WTC11 (cell line): ENCODE results near the gene HIBADH. TPM values are rescaled to one million over a fixed set of nuclear protein-coding genes. Genes with fewer than 3 reads are reported as not detected.
A peak's percentile ranks its signal among the peaks of the same experiment; 100 is the strongest.

Experiments used
- ATAC-seq: fragments of 200-7000 bp; cut with Tn5 transposase; 2 replicates; pipeline ENCODE4 v1.10.0; 2021; ENCODE audit warnings: mild to moderate bottlenecking, moderate library complexity
- CTCF ChIA-PET: fragments of 300-600 bp; sonication (Branson Sonifier 250); formaldehyde crosslinking; loops from one replicate; lab custom pipeline; 2021; ENCODE audit warnings: antibody characterized with exemption; lab: Charles Lee
- POLR2A ChIA-PET: fragments of 350-600 bp; sonication (Branson Sonifier 250); formaldehyde crosslinking; loops from one replicate; lab custom pipeline; 2021; ENCODE audit warnings: antibody characterized with exemption; lab: Charles Lee
- DNase-seq: peaks from one replicate; pipeline ENCODE4 v3.0.0; 2021; ENCODE audit warnings: low spot score
- H3K27ac Mint-ChIP-seq: 2 replicates; pipeline ENCODE4 v1.8.0; 2021; ENCODE audit warnings: mixed read lengths
- H3K27me3 Mint-ChIP-seq: 2 replicates; pipeline ENCODE4 v1.8.0; 2021; ENCODE audit warnings: low read depth, mild to moderate bottlenecking, moderate library complexity, mixed read lengths
- H3K36me3 Mint-ChIP-seq: 2 replicates; pipeline ENCODE4 v1.8.0; 2021; ENCODE audit warnings: mixed read lengths
- H3K4me1 Mint-ChIP-seq: 2 replicates; pipeline ENCODE4 v1.8.0; 2022; ENCODE audit warnings: mixed read lengths
- H3K4me3 Mint-ChIP-seq: 2 replicates; pipeline ENCODE4 v1.8.0; 2021; ENCODE audit warnings: mild to moderate bottlenecking, moderate library complexity, mixed read lengths
- H3K9me3 Mint-ChIP-seq: 2 replicates; pipeline ENCODE4 v1.8.0; 2021; ENCODE audit warnings: mixed read lengths
- ESRRA ChIP-seq: sonication (generic); formaldehyde crosslinking; IDR thresholded peaks from 2 replicates; pipeline ENCODE4 v1.8.1; 2022; ENCODE audit warnings: mild to moderate bottlenecking, missing genetic modification reagents, borderline replicate concordance
- FOXJ3 ChIP-seq: sonication (generic); formaldehyde crosslinking; IDR thresholded peaks from 2 replicates; pipeline ENCODE4 v1.9.0; 2021; ENCODE audit warnings: missing genetic modification reagents, mild to moderate bottlenecking, borderline replicate concordance
- FOXK1 ChIP-seq: sonication (generic); formaldehyde crosslinking; IDR thresholded peaks from 2 replicates; pipeline ENCODE4 v1.8.0; 2022; ENCODE audit warnings: mild to moderate bottlenecking, moderate library complexity, missing genetic modification reagents
- FOXP1 ChIP-seq: sonication (generic); formaldehyde crosslinking; IDR thresholded peaks from 2 replicates; pipeline ENCODE4 v1.8.0; 2022; ENCODE audit warnings: missing genetic modification reagents, mild to moderate bottlenecking, moderate library complexity, borderline replicate concordance
- MYBL2 ChIP-seq: sonication (generic); formaldehyde crosslinking; IDR thresholded peaks from 2 replicates; pipeline ENCODE4 v1.8.1; 2023; ENCODE audit warnings: mild to moderate bottlenecking, moderate library complexity, missing genetic modification reagents
- NFATC4 ChIP-seq: fragments of 250-450 bp; sonication (Bioruptor Pico); IDR thresholded peaks from 2 replicates; pipeline ENCODE4 v1.9.0; 2021; ENCODE audit warnings: mild to moderate bottlenecking
- NR1H2 ChIP-seq: sonication (generic); formaldehyde crosslinking; IDR thresholded peaks from 2 replicates; pipeline ENCODE4 v1.9.0; 2021; ENCODE audit warnings: mild to moderate bottlenecking, moderate library complexity, missing genetic modification reagents
- RORB ChIP-seq: fragments of 250-450 bp; sonication (Bioruptor Pico); IDR thresholded peaks from 2 replicates; pipeline ENCODE4 v1.9.0; 2021; ENCODE audit warnings: mild to moderate bottlenecking
- ZBTB21 ChIP-seq: sonication (generic); formaldehyde crosslinking; IDR thresholded peaks from 2 replicates; pipeline ENCODE4 v1.8.1; 2023; ENCODE audit warnings: mild to moderate bottlenecking, missing genetic modification reagents, borderline replicate concordance
- ZNF263 ChIP-seq: sonication (generic); formaldehyde crosslinking; IDR thresholded peaks from 2 replicates; pipeline ENCODE4 v1.8.1; 2022; ENCODE audit warnings: low read depth, mild to moderate bottlenecking, moderate library complexity, missing genetic modification reagents
- ZNF396 ChIP-seq: fragments of 250-450 bp; sonication (Bioruptor Pico); IDR thresholded peaks from 2 replicates; pipeline ENCODE4 v1.8.0; 2021; ENCODE audit warnings: mild to moderate bottlenecking, moderate library complexity, borderline replicate concordance
- ZNF416 ChIP-seq: fragments of 250-450 bp; sonication (Bioruptor Pico); IDR thresholded peaks from 2 replicates; pipeline ENCODE4 v1.9.0; 2021; ENCODE audit warnings: mild to moderate bottlenecking, inconsistent platforms
- ZNF423 ChIP-seq: fragments of 250-450 bp; sonication (Bioruptor Pico); IDR thresholded peaks from 2 replicates; pipeline ENCODE4 v2.1.2; 2022; ENCODE audit warnings: mild to moderate bottlenecking, moderate library complexity
- total RNA-seq: library from RNA; stranded (reverse); gene quantifications from 3 replicates; pipeline ENCODE4 v1.2.3, GENCODE V29; 2021
- TF ChIP-seq, protein P1 (sequence below): fragments of 250-450 bp; sonication (Bioruptor Pico); IDR thresholded peaks from 2 replicates; pipeline ENCODE4 v1.9.0; 2021; ENCODE audit warnings: mild to moderate bottlenecking
- TF ChIP-seq, protein P2 (sequence below): sonication (generic); formaldehyde crosslinking; IDR thresholded peaks from 2 replicates; pipeline ENCODE4 v1.8.1; 2023; ENCODE audit warnings: mild to moderate bottlenecking, missing genetic modification reagents, moderate library complexity
- TF ChIP-seq, protein P3 (sequence below): sonication (generic); formaldehyde crosslinking; IDR thresholded peaks from 2 replicates; pipeline ENCODE4 v1.8.0; 2023; ENCODE audit warnings: missing genetic modification reagents
- TF ChIP-seq, protein P4 (sequence below): fragments of 250-450 bp; sonication (Bioruptor Pico); IDR thresholded peaks from 2 replicates; pipeline ENCODE4 v2.1.2; 2022; ENCODE audit warnings: mild to moderate bottlenecking, moderate library complexity
- TF ChIP-seq, protein P5 (sequence below): fragments of 250-450 bp; sonication (Bioruptor Pico); IDR thresholded peaks from 2 replicates; pipeline ENCODE4 v1.9.0; 2021; ENCODE audit warnings: mild to moderate bottlenecking, borderline replicate concordance
- TF ChIP-seq, protein P6 (sequence below): sonication (generic); formaldehyde crosslinking; IDR thresholded peaks from 2 replicates; pipeline ENCODE4 v1.8.0; 2022; ENCODE audit warnings: missing genetic modification reagents
- TF ChIP-seq, protein P7 (sequence below): fragments of 250-450 bp; sonication (Bioruptor Pico); conservative IDR thresholded peaks from 2 replicates; pipeline ENCODE4 v1.9.0; 2021; ENCODE audit warnings: mild to moderate bottlenecking

Gene HIBADH
- total RNA-seq, 1 experiment from 2014 or later, result 27.9 TPM

DNA sequence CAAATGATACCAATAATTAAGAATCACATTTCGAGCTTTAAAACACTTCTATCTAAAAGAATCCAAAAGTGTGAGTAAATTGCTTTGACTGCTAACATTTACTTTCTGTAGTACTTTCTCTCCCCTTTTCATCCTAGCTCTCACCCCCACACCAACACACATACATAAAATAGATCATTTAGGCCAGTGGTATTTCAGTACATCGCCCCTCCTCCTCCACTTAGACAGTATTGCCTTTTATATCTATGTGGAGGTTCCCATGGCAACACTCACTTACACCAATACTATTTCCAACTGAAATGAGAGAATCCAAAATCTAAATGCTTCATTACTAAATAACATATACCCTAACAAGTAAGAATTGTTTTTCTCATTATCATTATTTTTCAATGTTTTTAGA lies 58.9 kb downstream of the HIBADH start:
- Mint-ChIP-seq H3K27me3 (no peaks in the 10 kb centered on the region), H3K27ac (peak overlapping the region; percentile 71), H3K4me3 (peak overlapping the region; percentile 34), H3K4me1 (peaks cover 76% of the 10 kb centered on the region), H3K9me3 (peaks cover 3% of the 10 kb centered on the region), H3K36me3 (peaks cover 3% of the 10 kb centered on the region; the same call in 1 of the 2 replicates)
- no peak for DNase-seq
- ATAC-seq, result no peak
- CTCF ChIA-PET, result interaction anchor here (1.0 to 4.3 kb wide), 3 partner anchors 17 to 490 kb away, joined by 4 to 32 read pairs (median 5); no protein-coding TSS in a partner anchor
- POLR2A ChIA-PET, result interaction anchor here (0.6 kb wide), 2 partner anchors 67 to 76 kb away, joined by 4 read pairs; no protein-coding TSS in a partner anchor
- no peak for TF ChIP-seq ESRRA (CRISPR knock-in tag)
- no peak for TF ChIP-seq ZNF416 (CRISPR knock-in tag)
- TF ChIP-seq, protein P1, sequence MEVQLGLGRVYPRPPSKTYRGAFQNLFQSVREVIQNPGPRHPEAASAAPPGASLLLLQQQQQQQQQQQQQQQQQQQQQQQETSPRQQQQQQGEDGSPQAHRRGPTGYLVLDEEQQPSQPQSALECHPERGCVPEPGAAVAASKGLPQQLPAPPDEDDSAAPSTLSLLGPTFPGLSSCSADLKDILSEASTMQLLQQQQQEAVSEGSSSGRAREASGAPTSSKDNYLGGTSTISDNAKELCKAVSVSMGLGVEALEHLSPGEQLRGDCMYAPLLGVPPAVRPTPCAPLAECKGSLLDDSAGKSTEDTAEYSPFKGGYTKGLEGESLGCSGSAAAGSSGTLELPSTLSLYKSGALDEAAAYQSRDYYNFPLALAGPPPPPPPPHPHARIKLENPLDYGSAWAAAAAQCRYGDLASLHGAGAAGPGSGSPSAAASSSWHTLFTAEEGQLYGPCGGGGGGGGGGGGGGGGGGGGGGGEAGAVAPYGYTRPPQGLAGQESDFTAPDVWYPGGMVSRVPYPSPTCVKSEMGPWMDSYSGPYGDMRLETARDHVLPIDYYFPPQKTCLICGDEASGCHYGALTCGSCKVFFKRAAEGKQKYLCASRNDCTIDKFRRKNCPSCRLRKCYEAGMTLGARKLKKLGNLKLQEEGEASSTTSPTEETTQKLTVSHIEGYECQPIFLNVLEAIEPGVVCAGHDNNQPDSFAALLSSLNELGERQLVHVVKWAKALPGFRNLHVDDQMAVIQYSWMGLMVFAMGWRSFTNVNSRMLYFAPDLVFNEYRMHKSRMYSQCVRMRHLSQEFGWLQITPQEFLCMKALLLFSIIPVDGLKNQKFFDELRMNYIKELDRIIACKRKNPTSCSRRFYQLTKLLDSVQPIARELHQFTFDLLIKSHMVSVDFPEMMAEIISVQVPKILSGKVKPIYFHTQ (CRISPR knock-in tag), result no peak
- TF ChIP-seq ZNF263 (CRISPR knock-in tag), result no peak
- TF ChIP-seq ZNF423 (CRISPR knock-in tag), result no peak
- no peak for TF ChIP-seq FOXJ3 (CRISPR knock-in tag)
- TF ChIP-seq, protein P2, sequence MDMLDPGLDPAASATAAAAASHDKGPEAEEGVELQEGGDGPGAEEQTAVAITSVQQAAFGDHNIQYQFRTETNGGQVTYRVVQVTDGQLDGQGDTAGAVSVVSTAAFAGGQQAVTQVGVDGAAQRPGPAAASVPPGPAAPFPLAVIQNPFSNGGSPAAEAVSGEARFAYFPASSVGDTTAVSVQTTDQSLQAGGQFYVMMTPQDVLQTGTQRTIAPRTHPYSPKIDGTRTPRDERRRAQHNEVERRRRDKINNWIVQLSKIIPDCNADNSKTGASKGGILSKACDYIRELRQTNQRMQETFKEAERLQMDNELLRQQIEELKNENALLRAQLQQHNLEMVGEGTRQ (CRISPR knock-in tag), result no peak
- TF ChIP-seq, protein P3, sequence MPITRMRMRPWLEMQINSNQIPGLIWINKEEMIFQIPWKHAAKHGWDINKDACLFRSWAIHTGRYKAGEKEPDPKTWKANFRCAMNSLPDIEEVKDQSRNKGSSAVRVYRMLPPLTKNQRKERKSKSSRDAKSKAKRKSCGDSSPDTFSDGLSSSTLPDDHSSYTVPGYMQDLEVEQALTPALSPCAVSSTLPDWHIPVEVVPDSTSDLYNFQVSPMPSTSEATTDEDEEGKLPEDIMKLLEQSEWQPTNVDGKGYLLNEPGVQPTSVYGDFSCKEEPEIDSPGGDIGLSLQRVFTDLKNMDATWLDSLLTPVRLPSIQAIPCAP, result no peak
- no peak for TF ChIP-seq ZNF396 (CRISPR knock-in tag)
- TF ChIP-seq, protein P4, sequence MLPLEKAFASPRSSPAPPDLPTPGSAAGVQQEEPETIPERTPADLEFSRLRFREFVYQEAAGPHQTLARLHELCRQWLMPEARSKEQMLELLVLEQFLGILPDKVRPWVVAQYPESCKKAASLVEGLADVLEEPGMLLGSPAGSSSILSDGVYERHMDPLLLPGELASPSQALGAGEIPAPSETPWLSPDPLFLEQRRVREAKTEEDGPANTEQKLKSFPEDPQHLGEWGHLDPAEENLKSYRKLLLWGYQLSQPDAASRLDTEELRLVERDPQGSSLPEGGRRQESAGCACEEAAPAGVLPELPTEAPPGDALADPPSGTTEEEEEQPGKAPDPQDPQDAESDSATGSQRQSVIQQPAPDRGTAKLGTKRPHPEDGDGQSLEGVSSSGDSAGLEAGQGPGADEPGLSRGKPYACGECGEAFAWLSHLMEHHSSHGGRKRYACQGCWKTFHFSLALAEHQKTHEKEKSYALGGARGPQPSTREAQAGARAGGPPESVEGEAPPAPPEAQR (CRISPR knock-in tag), result no peak
- TF ChIP-seq RORB, result no peak
- TF ChIP-seq NFATC4 (CRISPR knock-in tag), result no peak
- TF ChIP-seq ZBTB21, result no peak
- no peak for TF ChIP-seq FOXK1 (CRISPR knock-in tag)
- no peak for TF ChIP-seq MYBL2
- TF ChIP-seq, protein P5, sequence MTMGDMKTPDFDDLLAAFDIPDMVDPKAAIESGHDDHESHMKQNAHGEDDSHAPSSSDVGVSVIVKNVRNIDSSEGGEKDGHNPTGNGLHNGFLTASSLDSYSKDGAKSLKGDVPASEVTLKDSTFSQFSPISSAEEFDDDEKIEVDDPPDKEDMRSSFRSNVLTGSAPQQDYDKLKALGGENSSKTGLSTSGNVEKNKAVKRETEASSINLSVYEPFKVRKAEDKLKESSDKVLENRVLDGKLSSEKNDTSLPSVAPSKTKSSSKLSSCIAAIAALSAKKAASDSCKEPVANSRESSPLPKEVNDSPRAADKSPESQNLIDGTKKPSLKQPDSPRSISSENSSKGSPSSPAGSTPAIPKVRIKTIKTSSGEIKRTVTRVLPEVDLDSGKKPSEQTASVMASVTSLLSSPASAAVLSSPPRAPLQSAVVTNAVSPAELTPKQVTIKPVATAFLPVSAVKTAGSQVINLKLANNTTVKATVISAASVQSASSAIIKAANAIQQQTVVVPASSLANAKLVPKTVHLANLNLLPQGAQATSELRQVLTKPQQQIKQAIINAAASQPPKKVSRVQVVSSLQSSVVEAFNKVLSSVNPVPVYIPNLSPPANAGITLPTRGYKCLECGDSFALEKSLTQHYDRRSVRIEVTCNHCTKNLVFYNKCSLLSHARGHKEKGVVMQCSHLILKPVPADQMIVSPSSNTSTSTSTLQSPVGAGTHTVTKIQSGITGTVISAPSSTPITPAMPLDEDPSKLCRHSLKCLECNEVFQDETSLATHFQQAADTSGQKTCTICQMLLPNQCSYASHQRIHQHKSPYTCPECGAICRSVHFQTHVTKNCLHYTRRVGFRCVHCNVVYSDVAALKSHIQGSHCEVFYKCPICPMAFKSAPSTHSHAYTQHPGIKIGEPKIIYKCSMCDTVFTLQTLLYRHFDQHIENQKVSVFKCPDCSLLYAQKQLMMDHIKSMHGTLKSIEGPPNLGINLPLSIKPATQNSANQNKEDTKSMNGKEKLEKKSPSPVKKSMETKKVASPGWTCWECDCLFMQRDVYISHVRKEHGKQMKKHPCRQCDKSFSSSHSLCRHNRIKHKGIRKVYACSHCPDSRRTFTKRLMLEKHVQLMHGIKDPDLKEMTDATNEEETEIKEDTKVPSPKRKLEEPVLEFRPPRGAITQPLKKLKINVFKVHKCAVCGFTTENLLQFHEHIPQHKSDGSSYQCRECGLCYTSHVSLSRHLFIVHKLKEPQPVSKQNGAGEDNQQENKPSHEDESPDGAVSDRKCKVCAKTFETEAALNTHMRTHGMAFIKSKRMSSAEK, result no peak
- TF ChIP-seq, protein P6, sequence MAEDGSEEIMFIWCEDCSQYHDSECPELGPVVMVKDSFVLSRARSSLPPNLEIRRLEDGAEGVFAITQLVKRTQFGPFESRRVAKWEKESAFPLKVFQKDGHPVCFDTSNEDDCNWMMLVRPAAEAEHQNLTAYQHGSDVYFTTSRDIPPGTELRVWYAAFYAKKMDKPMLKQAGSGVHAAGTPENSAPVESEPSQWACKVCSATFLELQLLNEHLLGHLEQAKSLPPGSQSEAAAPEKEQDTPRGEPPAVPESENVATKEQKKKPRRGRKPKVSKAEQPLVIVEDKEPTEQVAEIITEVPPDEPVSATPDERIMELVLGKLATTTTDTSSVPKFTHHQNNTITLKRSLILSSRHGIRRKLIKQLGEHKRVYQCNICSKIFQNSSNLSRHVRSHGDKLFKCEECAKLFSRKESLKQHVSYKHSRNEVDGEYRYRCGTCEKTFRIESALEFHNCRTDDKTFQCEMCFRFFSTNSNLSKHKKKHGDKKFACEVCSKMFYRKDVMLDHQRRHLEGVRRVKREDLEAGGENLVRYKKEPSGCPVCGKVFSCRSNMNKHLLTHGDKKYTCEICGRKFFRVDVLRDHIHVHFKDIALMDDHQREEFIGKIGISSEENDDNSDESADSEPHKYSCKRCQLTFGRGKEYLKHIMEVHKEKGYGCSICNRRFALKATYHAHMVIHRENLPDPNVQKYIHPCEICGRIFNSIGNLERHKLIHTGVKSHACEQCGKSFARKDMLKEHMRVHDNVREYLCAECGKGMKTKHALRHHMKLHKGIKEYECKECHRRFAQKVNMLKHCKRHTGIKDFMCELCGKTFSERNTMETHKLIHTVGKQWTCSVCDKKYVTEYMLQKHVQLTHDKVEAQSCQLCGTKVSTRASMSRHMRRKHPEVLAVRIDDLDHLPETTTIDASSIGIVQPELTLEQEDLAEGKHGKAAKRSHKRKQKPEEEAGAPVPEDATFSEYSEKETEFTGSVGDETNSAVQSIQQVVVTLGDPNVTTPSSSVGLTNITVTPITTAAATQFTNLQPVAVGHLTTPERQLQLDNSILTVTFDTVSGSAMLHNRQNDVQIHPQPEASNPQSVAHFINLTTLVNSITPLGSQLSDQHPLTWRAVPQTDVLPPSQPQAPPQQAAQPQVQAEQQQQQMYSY (CRISPR knock-in tag), result no peak
- no peak for TF ChIP-seq NR1H2 (CRISPR knock-in tag)
- TF ChIP-seq, protein P7, sequence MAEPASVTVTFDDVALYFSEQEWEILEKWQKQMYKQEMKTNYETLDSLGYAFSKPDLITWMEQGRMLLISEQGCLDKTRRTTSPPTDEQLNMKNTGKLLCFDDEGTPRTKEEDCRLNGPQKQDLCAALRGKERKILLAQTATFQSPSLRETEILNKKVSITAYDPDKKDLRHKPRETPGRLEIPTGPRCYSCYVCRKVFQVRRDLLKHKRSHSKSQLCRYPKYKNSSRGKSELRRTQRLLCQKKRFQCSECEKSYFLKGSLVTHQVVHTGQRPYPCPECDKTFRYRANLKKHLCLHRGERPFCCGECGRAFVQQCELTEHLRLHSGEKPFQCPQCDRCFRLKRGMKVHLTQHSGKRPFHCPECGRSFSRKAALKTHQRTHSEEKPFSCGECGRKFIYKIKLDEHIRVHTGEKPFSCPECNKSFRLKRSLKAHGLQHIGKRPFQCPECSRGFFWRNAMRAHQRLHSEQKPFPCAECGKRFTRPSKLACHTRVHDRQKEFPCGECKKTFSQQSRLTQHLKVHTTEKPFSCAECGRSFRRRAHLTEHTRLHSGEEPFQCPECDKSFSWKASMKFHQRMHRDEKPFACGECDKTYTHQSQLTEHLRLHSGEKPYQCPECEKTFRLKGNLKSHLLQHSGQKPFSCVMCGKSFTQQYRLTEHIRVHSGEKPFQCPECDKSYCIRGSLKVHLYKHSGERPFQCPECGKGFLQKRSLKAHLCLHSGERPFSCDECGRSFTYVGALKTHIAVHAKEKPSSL (CRISPR knock-in tag), result no peak
- TF ChIP-seq FOXP1, result no peak
- TF ChIP-seq, all 79 proteins: peak for 0
